Measurements from ENCODE around the gene ZNF594.
"Not testable (repeated sequence)": the region's sequence is repeated elsewhere in the genome, so short reads cannot be mapped to it uniquely, and the experiment has no call there.

Gene ZNF594

DNA sequence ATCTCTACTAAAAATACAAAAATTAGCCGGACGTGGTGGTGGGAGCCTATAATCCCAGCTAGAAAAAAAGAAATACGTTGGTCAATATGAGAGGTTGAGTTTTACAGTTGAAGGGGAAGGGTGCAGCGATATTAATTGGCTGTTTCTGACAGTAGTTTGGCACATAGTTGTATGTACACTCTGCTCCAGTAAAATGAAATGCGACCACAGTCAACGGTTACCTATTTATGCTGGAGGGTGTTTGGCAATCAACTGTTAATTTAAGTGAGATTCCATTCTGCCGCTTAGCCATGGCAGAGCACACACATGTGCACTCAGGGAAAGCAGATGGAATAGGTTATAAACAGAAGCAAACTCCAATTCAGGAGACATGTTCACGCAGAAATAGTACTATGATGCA is 9.3 kb upstream of the ZNF594 start:
- DNase-seq (ENCODE audit: low read depth) = no peak

DNA sequence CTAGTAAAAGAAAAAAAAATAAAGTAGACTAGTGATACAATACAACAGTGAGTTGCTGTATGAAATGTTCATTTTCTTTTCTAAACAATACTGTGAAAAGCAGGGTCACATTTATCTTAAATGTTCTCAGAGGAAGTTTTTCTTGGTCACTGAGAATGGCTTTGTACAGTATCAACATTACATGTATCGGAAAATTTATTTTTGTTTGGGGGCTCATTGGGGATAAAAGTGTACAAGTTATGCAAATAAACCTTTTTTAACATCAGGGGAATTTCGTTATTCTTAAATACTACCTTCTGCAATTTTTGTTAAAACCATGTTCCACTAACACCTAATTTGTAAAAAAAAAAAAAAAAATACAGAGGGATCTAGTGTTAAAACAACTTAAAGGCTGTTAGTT is 8.7 kb upstream of the ZNF594 start:
- DNase-seq (ENCODE audit: low read depth) = no peak

DNA sequence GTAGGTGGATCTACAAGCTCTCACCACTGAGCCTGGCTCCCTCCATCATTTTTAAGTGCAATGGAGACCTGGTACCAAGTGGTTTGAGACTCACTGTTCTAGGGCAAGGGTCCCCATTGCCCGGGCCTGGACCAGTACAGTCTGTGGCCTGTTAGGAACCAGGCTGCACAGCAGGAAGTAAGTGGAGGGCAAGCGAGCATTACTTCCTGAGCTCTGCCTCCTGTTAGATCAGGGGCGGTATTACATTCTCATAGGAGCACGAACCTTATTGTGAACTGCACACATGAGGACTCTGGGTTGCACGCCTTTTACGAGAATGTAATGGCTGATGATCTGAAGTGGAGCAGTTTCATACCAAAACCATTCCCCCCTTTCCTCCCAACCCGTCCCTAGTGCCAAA is 6.8 kb upstream of the ZNF594 start:
- DNase-seq (ENCODE audit: low read depth) = no peak

DNA sequence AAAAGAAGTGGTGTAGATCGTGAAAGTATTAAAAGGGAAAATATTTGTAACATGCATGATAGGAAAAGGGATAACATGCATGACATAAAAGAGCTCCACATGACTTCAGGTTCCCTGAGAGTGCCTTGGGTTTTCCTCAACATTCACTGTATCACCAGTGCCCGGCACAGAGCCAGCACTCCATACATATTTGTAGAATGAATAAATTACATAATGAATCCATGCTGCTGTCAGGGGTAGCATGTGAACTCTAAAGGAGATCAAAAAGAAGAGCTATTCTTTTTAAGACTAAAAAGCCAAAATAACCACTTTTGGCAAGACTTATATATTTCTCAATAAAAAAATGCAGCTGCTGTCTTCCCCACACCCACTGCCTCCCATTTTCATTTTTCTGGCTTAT is 2.7 kb upstream of the ZNF594 start:
- DNase-seq (ENCODE audit: low read depth) = no peak

DNA sequence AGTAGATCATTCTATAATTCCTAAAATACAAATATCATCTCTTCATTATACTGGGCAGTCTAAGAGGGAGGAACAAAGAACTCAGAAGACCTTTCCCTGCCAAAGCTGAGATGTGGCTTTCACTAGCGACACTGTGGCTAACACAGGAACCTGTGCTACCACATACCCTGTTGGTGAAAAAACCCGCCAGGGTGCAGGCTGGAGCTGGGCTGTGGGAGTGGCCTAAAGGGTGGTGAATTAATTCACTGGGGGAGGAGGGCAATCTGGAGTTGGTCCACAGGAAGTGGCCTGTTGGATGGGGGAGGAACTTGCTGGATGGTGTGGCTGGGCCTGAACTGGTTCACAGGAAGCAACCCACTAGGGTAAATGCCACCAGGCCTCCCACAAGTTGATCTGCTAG is 7.4 kb downstream of the ZNF594 start:
- no peak for DNase-seq (ENCODE audit: low read depth)

DNA sequence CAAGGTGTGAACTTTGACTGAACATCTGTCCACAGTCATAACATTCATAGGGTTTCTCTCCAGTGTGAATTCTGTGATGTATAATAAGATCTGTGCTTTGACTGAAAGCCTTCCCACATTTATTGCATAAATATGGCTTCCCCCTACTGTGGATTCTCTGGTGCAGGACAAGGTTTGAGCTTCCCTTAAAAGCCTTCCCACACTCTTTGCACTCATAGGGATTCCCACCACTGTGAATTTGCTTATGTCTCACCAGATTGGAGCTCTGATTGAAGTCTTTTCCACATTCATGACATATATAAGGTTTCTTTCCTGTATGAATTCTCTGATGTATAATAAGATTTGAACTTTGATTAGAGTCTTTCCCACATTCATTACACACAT is 8.3 kb downstream of the ZNF594 start:
- no peak for DNase-seq (ENCODE audit: low read depth)

DNA sequence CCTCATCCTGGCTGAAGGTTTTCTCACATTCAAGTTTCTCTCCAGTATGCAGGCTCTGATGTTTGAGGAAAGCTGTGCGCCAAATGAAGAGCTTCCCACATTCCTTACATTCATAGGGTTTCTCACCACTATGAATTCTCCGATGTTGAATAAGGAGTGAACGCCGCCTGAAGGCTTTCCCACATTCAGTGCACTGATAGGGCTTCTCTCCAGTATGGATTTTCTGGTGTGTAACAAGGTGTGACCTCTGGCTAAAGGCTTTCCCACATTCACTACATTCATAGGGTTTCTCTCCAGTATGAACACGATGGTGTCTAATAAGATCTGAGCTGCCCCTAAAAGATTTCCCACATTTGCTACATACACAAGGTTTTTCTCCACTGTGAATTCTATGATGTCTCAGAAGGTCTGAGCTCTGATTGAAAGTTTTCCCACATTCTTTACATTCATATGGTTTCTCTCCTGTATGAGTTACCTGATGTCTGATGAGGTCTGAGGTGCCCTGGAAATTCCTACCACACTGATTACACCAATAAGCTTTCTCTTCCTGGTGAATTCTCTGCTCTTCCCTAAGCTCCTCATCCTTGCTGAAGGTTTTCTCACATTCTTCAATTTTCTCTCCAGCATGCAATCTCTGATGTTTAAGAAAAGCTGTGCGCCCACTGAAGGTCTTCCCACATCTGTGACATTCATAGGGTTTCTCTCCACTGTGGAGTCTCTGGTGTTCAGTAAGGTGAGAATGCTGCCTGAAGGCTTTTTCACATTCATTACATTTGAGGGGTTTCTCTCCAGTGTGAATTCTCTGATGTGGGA is 8.9 kb downstream of the ZNF594 start:
- no peak for DNase-seq (ENCODE audit: low read depth)

DNA sequence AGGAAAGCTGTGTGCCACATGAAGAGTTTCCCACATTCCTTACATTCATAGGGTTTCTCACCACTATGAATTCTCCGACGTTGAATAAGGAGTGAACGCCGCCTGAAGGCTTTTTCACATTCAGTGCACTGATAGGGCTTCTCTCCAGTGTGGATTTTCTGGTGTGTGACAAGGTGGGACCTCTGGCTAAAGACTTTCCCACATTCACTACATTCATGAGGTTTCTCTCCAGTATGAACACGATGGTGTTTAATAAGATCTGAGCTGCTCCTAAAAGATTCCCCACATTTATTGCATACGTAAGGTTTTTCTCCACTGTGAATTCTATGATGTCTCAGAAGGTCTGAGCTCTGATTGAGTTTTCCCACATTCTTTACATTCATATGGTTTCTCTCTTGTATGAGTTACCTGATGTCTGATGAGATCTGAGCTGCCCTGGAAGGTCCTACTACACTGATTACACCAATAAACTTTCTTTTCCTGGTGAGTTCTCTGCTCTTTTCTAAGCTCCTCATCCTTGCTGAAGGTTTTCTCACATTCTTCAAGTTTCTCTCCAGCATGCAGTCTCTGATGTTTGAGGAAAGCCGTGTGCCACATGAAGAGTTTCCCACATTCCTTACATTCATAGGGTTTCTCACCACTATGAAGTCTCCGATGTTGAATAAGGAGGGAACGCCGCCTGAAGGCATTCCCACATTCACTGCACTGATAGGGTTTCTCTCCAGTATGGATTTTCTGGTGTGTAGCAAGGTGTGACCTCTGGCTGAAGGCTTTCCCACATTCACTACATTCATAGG is 10.0 kb downstream of the ZNF594 start:
- DNase-seq (ENCODE audit: low read depth) = no peak

DNA sequence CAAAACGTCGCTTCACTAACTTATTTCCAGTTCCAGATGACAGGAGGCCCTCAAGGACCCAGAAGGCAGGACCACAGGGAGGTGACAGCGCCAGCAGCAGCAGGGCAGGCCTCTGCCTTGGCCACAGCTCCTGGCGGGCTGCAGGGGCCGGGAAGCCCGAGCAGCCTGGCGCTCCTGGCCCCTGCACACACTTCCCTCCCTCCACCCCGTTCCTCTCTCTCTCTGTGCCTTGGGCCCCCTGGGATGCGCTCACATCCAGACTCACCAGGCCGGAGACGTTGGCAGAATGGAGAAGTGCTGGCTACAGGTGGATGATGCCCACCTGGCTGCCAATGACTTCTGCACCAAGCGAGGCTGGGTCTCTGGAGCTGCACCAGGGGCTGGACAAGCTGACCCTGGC is 12.7 kb downstream of the ZNF594 start:
- no peak for DNase-seq (ENCODE audit: low read depth)

DNA sequence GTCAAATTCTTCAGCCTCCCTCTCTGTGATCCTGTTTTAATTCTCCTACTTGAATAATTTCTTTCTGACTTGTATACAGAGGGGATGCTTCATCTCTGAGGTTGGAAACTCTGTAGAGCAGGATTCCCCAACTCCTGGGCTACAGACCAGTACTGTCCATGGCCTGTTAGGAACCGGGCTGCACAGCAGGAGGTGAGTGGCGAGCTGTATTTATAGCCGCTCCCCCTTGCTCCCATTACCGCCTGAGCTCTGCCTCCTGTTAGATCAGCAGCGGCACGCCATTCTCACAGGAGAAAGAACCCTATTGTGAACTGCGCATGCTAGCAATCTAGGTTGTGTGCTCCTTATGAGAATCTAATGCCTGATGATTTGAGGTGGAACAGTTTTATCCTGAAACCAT is 16.6 kb downstream of the ZNF594 start:
- not testable (repeated sequence) for DNase-seq (ENCODE audit: low read depth)

DNA sequence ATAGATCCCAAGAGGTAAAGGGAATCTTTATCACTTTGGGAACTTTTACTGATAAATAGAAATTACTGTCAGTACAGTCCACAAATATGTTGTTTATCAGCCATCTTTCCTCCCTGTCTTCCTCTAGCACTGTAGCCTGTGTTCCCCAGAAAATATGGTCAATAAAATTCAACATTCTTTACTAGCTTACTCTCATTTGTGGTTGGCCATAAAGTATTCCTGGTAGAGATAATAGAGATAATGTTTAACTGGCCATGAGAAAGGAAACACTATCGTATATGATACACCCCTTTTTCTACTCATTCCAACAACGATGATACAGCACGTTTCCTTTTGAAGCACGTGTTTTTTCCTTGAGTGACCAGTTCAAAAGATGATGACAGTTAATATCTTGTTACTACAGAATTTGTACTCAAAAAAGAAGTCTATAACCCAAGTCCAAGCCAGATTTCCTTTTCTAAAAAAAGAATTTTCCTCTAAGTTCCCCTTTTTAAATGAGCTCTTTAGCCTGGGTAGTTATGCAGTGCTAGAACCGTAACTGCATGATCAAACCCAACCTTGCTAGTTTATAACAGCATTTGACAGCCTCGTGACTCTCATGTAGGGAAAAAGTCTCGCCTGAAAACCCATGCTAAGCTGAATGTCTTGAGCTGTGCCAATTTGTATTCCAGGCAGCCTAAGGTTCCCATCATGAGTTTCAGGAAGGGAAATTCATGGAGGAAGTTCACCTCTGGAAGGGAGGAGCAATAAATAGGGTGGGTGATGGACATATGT is 25.7 kb downstream of the ZNF594 start:
- DNase-seq (ENCODE audit: low read depth) = not testable (repeated sequence)

DNA sequence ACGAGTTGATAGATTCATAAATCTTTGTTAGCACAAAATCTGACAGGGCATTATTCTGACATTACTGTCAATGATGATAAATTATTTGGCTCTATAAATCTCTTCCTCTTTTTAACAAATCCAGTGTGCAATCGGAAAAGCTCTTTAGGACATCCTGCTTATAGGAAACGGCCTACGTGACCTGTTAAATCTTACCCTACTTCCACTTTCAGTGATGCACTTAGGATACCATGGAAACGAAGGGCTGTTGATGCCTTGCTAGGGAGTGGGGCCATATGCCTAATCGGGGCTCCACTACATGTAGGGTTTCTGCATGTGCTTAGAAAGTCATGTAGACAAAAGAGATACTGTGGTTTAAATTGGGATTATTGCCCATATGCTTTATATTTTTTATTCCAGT is 27.2 kb downstream of the ZNF594 start:
- no peak for DNase-seq (ENCODE audit: low read depth)

DNA sequence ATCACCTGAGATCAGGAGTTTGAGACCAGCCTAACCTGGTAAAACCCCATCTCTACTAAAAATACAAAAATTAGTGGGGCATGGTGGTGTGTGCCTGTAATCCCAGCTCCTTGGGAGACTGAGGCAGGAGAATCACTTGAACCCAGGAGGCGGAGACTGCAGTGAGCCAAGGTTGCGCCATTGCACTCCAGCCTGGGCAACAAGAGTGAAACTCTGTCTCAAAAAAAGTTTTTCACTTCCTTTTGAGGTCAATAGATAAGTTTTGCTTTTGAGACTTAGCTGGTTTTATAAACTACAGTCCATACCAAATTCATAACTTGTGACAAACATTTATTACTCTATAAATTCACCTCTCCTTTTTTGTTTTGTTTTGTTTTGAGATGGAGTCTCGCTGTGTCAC is 29.9 kb downstream of the ZNF594 start:
- DNase-seq (ENCODE audit: low read depth) = not testable (repeated sequence)

DNA sequence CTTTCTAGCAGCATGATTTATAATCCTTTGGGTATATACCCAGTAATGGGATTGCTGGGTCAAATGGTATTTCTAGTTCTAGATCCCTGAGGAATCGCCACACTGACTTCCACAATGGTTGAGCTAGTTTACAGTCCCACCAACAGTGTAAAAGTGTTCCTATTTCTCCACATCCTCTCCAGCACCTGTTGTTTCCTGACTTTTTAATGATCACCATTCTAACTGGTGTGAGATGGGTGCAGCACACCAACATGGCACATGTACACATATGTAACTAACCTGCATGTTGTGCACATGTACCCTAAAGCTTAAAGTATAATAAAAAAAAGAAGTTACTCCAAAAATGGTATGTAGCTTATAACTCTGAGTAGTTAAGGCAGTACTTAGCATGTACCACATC is 31.0 kb downstream of the ZNF594 start:
- not testable (repeated sequence) for DNase-seq (ENCODE audit: low read depth)

DNA sequence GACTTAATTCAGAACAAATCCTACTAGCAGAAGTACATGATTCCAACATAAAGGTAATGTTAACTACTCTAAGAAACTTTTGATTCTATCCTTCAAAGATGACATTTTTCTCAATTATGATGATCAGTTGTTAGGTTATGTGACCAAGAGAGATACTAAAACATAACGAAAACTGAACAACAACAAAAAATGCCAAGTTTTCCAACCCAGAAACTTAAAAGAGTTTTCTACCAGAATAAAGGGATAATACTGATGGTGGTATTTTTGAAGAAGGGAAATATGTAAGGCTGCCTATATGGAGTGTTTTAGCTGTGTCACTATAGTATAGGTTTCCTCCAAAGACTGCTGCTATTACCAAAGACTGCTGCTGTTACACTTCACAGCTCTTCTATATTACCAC is 45.5 kb downstream of the ZNF594 start:
- not testable (repeated sequence) for DNase-seq (ENCODE audit: low read depth)

DNA sequence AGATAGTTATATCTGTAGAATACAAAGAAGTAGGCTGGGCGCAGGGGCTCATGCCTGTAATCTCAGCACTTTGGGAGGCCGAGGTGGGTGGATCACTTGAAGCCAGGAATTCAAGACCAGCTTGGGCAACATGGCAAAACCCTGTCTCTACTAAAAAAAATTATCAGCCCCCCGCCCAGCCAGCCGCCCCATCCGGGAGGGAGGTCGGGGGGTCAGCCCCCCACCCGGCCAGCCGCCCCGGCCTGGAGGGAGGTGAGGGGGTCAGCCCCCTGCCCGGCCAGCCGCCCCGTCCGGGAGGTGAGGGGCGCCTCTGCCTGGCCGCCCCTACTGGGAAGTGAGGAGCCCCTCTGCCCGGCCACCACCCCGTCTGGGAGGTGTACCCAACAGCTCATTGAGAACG is 48.8 kb downstream of the ZNF594 start:
- DNase-seq (ENCODE audit: low read depth) = not testable (repeated sequence)

DNA sequence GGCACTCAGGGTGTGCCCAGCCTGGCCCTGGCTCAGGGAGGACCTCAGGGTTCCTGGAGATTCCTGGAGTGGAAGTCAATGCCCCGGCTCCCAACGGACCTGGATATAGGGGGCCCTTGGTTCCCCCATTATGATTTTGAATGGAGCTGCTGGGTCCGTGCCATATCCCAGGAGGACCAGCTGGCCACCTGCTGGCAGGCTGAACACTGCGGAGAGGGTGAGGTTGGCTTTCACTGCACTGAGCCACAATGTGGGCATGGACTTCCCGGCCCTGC is 52.3 kb downstream of the ZNF594 start:
- no peak for DNase-seq (ENCODE audit: low read depth)

DNA sequence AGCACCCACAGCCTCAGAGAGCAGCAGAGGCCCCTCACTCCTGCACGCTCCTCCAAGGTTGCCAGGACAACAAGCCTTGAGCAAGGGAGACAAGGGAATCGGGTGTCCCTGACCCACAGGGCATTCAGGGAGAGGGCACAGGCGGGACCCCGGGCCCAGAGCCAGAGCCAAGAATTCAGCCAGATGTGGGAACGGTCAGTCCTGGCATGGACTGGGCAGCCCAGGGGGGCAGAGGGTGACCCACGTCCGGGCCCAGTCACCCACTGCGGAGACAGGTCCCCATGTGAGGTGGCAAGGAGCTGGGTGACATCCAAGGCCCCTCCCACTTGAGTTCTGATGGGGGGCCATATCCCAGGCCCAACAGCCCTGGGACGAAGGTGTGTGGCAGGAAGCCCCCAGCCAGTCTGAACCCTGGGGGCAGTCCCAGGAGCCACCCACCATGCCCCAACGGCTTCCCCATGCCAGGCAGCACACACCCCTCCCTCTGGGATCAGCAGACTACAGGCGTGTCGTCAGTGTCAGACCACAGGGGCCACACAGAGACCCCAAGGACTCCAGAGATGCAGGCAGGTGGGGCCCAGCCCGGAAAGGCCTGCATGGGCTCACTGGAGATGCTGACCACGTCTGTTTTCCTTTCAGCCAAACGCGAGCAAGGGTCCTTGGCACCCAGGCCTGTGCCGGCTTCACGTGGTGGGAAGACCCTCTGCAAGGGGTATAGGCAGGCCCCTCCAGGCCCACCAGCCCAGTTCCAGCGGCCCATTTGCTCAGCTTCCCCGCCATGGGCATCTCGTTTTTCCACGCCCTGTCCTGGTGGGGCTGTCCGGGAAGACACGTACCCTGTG is 52.8 kb downstream of the ZNF594 start:
- DNase-seq (ENCODE audit: low read depth) = no peak

DNA sequence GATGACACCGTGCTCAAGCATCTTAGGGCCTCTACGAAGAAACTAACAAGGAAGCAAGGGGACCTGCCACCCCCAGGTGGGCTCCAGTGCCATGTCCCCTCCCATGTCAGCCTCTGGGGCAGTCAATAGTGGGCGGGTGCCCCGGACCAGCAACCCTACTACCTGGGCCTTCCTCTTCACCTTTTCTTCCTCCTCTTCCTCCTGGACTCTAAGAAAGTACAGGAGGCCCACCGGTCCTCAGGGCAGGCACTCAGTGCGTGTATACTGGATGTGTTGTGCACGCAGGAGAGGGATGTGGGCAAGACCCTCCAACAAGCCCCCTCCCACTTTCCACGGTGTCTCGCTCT is 53.5 kb downstream of the ZNF594 start:
- not testable (repeated sequence) for DNase-seq (ENCODE audit: low read depth)

DNA sequence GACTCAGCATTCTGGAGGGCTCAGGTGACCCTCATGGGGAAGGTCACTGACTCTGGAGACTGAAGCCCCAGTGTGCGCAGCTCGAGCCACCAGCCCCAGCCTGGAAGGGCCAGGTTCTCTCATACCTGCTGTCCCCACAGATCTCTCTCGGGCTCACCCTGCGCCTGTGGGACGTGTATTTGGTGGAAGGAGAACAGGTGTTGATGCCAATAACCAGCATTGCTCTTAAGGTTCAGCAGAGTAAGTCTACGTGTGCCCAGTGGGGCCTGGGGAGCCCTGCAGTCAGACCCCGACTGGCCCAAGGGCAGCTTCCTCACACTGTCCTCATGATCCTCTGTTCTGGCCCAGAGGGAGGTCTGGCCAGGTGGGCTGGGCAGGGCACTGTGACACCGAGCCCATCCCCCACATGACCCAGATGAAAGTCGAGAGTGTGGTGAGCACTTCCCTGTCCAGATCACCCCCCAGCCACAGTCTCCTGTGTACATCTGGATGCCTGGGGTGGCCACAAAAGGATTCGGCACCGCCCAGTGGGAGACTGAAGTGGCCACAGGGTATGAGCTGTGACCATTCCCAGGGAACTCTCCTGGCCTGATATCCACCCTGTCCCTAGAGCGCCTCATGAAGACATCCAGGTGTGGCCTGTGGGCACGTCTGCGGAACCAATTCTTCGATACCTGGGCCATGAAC is 54.0 kb downstream of the ZNF594 start:
- not testable (repeated sequence) for DNase-seq (ENCODE audit: low read depth)

DNA sequence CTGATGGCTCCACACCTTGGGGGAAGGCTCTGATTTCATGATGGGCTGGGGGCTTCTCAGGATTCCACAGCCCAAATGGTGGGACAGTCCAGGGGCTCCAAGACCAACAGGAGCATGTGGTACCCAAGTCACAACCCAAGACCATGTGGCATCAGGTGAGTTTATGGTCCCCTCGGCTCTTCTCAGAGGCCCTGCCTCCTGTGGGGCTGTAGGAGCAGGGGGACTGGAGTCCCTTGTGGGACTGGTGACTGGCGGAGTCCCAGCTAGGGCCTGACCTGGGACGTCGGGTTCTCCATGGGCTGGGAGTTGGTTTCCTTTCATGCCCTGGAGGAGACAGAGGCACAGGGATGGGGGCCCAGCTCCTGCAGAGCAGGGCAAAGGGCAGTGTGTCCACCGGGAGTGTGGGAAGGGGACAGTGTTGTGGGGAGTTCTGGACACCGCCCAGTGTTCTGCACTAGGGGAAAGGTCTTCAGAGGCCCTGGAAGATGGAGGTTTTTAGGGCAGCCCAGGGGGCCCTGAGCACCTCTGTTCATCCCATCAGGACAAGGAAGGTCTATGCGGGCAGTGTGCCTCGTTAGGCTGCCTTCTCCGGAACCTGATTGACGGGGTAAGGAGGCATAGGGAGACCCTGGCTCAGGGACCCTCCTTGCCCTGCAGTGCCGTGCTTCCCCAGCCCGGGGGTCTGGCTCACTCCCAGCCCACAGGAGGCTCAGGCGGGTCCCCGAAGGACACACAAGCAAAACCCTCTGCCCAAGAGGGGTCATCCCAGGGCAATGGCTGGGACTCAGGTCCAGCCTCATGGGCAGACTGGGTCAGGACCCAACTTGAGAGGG is 54.9 kb downstream of the ZNF594 start:
- not testable (repeated sequence) for DNase-seq (ENCODE audit: low read depth)
